HUES64 (cell line): Measurements from ENCODE around the gene CAPN9.
"Not testable (repeated sequence)": the region's sequence is repeated elsewhere in the genome, so short reads cannot be mapped to it uniquely, and the experiment has no call there.

Source experiments
- H3K27ac ChIP-seq: 2 replicates; pipeline ENCODE4 v1.7.0; 2013; ENCODE audit warnings: low read depth, low read length, inconsistent platforms
- H3K27me3 ChIP-seq: 2 replicates; pipeline ENCODE4 v1.6.1; 2013; ENCODE audit warnings: mild to moderate bottlenecking, low read length; ENCODE audit not compliant: insufficient read depth
- H3K36me3 ChIP-seq: 2 replicates; pipeline ENCODE4 v1.6.1; 2013; ENCODE audit warnings: mild to moderate bottlenecking, low read length; ENCODE audit not compliant: insufficient read depth
- H3K4me1 ChIP-seq: 2 replicates; pipeline ENCODE4 v1.6.1; 2013; ENCODE audit warnings: mild to moderate bottlenecking, low read length, moderate library complexity; ENCODE audit not compliant: insufficient read depth
- H3K4me3 ChIP-seq: 2 replicates; pipeline ENCODE4 v1.5.1; 2013; ENCODE audit warnings: mild to moderate bottlenecking, low read length, moderate library complexity
- H3K9ac ChIP-seq: 2 replicates; pipeline ENCODE4 v1.6.1; 2013; ENCODE audit warnings: mild to moderate bottlenecking, low read depth, low read length
- H3K9me3 ChIP-seq: 2 replicates; pipeline ENCODE4 v1.6.1; 2013; ENCODE audit warnings: low read depth, low read length; ENCODE audit not compliant: insufficient read depth
- WGBS: fragments of 150-250, 120-280 bp; methylation state at CpG from one replicate; pipeline ENCODE4 v1.1.7; 2013; ENCODE audit warnings: missing lambda C conversion rate; 5-methylcytosine and 5-hydroxymethylcytosine counted together

Gene CAPN9

GRCh38 chr1:230713138-230713537 is 34.0 kb upstream of the CAPN9 start:
- Histone ChIP-seq H3K9me3 (no peaks in the 10 kb centered on the region), H3K27ac (no peak overlapping the region), H3K27me3 (no peaks in the 10 kb centered on the region), H3K4me1 (no peaks in the 10 kb centered on the region), H3K4me3 (no peak overlapping the region), H3K9ac (no peak overlapping the region), H3K36me3 (no peaks in the 10 kb centered on the region)
- 87% methylated on average over 7 of the region's 7 CpGs for WGBS

DNA sequence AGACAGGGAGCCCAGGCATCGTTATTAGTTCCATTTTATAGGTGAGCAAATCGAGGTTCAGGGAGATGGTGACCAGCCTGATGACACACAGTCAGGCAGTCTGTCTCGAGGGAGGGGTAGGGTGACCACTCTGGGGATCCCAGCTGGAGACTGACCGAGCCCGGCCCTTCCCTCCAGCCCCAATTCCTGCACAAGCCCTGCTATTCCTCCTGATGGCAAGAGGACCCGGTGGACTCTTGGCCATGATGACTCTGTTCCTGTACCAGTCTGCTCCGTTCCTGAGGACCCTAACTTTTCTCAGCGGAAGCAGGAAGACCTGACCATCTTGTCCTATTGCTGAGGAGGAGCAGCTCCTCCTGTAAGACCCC is 33.7 kb upstream of the CAPN9 start:
- Histone ChIP-seq H3K36me3 (no peaks in the 10 kb centered on the region), H3K9me3 (no peaks in the 10 kb centered on the region), H3K27me3 (no peaks in the 10 kb centered on the region), H3K4me3 (no peak overlapping the region), H3K9ac (no peak overlapping the region), H3K27ac (no peak overlapping the region), H3K4me1 (no peaks in the 10 kb centered on the region)
- WGBS: 89% methylated on average over 8 of the region's 8 CpGs

DNA sequence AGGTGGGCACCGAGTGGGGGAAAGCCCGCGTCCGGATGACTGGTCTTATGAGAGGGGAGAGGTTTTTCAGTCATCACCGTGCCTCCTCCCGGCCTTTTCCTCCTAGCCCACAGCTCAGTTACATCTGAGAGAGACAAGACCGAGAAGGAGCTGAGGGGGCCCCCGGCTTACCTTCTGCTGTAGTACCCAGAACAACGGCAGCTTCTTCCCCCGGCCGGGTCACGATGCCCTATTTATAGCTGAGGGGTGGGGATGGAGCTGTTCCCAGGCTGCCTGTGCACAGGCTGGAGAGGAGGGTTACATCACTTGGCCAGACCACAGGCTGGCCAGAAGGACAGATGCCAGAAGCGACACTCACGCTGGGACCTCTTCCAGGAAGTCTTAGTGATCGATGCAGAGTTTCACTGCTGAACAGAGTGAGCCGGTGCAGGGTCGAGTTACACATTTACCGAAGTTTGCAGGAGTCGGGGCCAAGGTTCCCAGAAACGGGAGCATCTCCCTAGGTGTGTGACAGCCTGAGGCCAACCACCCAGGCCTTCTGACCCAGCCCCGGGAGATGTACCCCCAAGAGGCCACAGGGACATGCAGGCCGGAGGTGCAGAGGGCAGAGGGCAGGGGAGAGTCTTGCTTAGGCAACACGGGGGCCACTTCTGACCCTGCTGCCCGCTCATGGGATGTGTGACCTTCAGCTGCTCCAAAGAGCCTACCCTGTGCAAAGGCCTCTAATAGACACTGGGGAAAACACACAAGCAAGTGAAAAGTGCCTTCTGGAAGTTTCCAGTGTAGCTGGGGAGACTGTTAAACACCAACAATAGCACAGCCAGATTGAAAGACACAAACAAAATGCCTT is 33.0 kb upstream of the CAPN9 start, which contains the start of gene AGT:
Gene AGT (minus strand): TSS at position 208 of the 850 bp plus-strand sequence. CDS start 3,299 bp downstream, outside the sequence.
- Histone ChIP-seq H3K27me3 (no peaks in the 10 kb centered on the region), H3K4me1 (no peaks in the 10 kb centered on the region), H3K9ac (no peak within 1 kb of the TSS), H3K4me3 (no peak within 1 kb of the TSS), H3K36me3 (no peaks in the 10 kb centered on the region), H3K9me3 (no peaks in the 10 kb centered on the region), H3K27ac (no peak within 1 kb of the TSS)
- WGBS: 69% methylated on average over 20 of the region's 24 CpGs

GRCh38 chr1:230715510-230715909 is 31.7 kb upstream of the CAPN9 start:
- no peak overlapping the region for H3K9ac ChIP-seq
- no peak overlapping the region for H3K27ac ChIP-seq
- H3K36me3 ChIP-seq: no peaks in the 10 kb centered on the region
- no peaks in the 10 kb centered on the region for H3K27me3 ChIP-seq
- 94% methylated on average over 3 of the region's 3 CpGs for WGBS
- no peaks in the 10 kb centered on the region for H3K9me3 ChIP-seq
- no peaks in the 10 kb centered on the region for H3K4me1 ChIP-seq
- no peak overlapping the region for H3K4me3 ChIP-seq

- WGBS: 79% methylated on average over 3 of the region's 3 CpGs
- not testable (repeated sequence) for H3K36me3 ChIP-seq, H3K27ac ChIP-seq, H3K4me3 ChIP-seq, H3K9ac ChIP-seq, H3K4me1 ChIP-seq, H3K27me3 ChIP-seq, H3K9me3 ChIP-seq
Measured at GRCh38 chr1:230716453-230716852, 30.7 kb upstream of the CAPN9 start.

GRCh38 chr1:230717251-230717650 is 29.9 kb upstream of the CAPN9 start:
- Histone ChIP-seq H3K4me1 (no peaks in the 10 kb centered on the region), H3K36me3 (no peaks in the 10 kb centered on the region), H3K27ac (no peak overlapping the region), H3K27me3 (no peaks in the 10 kb centered on the region), H3K4me3 (no peak overlapping the region), H3K9ac (no peak overlapping the region), H3K9me3 (peaks cover 7% of the 10 kb centered on the region)
- WGBS: 88% methylated on average over 1 of the region's 1 CpG

GRCh38 chr1:230721849-230722522 is 25.2 kb upstream of the CAPN9 start:
- not testable (repeated sequence) for H3K4me3 ChIP-seq, H3K36me3 ChIP-seq, H3K27me3 ChIP-seq, H3K4me1 ChIP-seq, H3K27ac ChIP-seq, H3K9ac ChIP-seq
- WGBS: 96% methylated on average over 3 of the region's 3 CpGs
- peaks cover 13% of the 10 kb centered on the region for H3K9me3 ChIP-seq

GRCh38 chr1:230725256-230726012 is 21.8 kb upstream of the CAPN9 start:
- Histone ChIP-seq H3K9ac (no peak overlapping the region), H3K4me3 (no peak overlapping the region), H3K4me1 (peaks cover 17% of the 10 kb centered on the region), H3K27me3 (no peaks in the 10 kb centered on the region), H3K9me3 (peaks cover 13% of the 10 kb centered on the region), H3K27ac (no peak overlapping the region), H3K36me3 (no peaks in the 10 kb centered on the region)
- 91% methylated on average over 4 of the region's 6 CpGs for WGBS

DNA sequence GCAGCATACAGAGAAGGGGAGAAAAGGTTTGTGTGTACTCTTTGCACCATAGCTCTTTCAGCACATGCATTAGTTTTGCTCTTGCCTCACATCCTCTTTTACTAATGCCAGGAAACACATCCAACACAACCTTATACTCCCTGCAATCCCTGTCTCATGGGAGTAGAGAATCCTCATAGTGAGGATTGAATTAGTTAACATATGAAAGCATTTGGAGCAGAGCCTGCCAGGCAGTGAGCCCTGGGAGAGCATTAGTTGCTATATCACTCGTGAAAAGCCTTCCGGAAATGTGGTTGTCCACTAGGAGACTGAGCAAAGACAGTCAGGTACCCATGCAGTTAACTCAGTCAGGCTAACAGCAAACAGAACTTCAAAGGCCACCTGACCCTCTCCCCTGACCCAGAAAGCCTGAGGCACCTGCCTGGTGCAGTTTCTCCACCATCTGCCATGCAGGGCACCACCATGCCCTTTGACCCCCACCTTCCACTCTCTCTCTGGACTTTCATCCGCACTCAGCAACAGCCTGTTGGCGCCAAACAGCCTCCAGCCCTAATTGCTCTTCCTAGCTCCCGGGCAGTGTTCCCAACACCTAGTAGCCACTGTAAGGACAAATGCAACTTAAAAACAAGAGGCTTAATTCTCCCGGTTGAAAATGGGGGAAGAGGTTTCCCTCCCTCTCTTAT is 18.3 kb upstream of the CAPN9 start:
- WGBS: 38% methylated on average over 5 of the region's 6 CpGs
- H3K27ac ChIP-seq: no peak overlapping the region
- H3K27me3 ChIP-seq: no peaks in the 10 kb centered on the region

GRCh38 chr1:230730977-230731376 is 16.2 kb upstream of the CAPN9 start:
- Histone ChIP-seq H3K27ac (no peak overlapping the region), H3K36me3 (no peaks in the 10 kb centered on the region), H3K4me1 (peaks cover 17% of the 10 kb centered on the region), H3K4me3 (no peak overlapping the region), H3K27me3 (no peaks in the 10 kb centered on the region), H3K9ac (no peak overlapping the region), H3K9me3 (no peaks in the 10 kb centered on the region)
- WGBS: 93% methylated on average over 5 of the region's 5 CpGs

More for the DNA sequence above, 18.3 kb upstream of the CAPN9 start:
- Histone ChIP-seq H3K36me3 (no peaks in the 10 kb centered on the region), H3K9me3 (no peaks in the 10 kb centered on the region), H3K4me3 (no peak overlapping the region), H3K9ac (no peak overlapping the region), H3K4me1 (peaks cover 17% of the 10 kb centered on the region)
